Adipocyte (in vitro differentiated cells): ENCODE results near the gene SYNDIG1L.
"Not testable (repeated sequence)": the region's sequence is repeated elsewhere in the genome, so short reads cannot be mapped to it uniquely, and the experiment has no call there.

Source experiments
- DNase-seq: peaks from one replicate; pipeline ENCODE4 v3.0.0-alpha.2; 2015; ENCODE audit warnings: low read depth
- H3K27me3 ChIP-seq: replicated peaks from 2 replicates; pipeline ENCODE4 v1.7.0; 2013; ENCODE audit warnings: mild to moderate bottlenecking, low read length, moderate library complexity; ENCODE audit not compliant: control insufficient read depth, insufficient read depth
- H3K36me3 ChIP-seq: 2 replicates; pipeline ENCODE4 v1.7.0; 2013; ENCODE audit warnings: low read length, mild to moderate bottlenecking, moderate library complexity; ENCODE audit not compliant: control insufficient read depth, insufficient read depth, severe bottlenecking
- H3K4me1 ChIP-seq: 2 replicates; pipeline ENCODE4 v1.7.0; 2013; ENCODE audit warnings: mild to moderate bottlenecking, low read length, moderate library complexity; ENCODE audit not compliant: control insufficient read depth, insufficient read depth
- H3K4me3 ChIP-seq: 2 replicates; pipeline ENCODE4 v1.7.0; 2013; ENCODE audit warnings: mild to moderate bottlenecking, low read length, moderate library complexity
- H3K9ac ChIP-seq: 2 replicates; pipeline ENCODE4 v1.7.0; 2013; ENCODE audit warnings: mild to moderate bottlenecking, low read length, moderate library complexity
- H3K9me3 ChIP-seq: 2 replicates; pipeline ENCODE4 v1.7.0; 2013; ENCODE audit warnings: mild to moderate bottlenecking, low read length, moderate library complexity; ENCODE audit not compliant: control insufficient read depth

The SYNDIG1L gene

DNA sequence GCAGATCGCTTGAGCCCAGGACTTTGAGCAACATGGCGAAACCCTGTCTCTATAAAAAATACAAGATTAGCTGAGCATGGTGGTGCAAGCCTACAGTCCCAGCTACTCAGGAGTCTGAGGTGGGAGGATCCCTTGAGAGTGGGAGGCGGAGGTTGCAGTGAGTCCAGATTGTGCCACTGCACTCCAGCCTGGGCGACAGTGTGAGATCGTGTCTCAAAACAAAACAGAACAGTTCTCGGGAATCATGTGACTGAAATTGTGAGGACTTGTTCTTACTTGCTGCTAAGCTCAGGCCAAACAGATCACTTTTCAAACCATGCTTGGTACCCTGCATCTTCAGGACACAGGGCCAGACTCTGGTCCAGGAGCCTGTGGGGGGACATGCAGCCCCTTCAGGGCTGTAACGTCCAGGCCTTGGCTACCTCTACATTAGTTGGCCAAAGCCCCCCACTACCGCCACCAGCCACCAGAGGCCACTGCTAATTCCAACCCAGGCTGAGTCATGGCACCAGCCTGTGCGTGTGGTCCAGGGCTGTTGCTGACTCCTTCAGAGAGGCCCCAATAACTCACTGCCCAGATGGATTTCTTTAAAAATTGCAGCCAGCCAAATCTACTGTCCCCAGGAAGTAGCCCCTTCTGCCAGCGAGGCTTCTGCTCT is 33.4 kb upstream of the SYNDIG1L start:
- H3K9ac ChIP-seq, result no peak overlapping the region
- peaks cover 5% of the 10 kb centered on the region for H3K4me1 ChIP-seq
- peaks cover 25% of the 10 kb centered on the region for H3K27me3 ChIP-seq
- H3K36me3 ChIP-seq, result no peaks in the 10 kb centered on the region
- DNase-seq, result peak; percentile 79
- H3K9me3 ChIP-seq, result no peaks in the 10 kb centered on the region
- H3K4me3 ChIP-seq, result no peak overlapping the region

GRCh38 chr14:74457565-74457895 is 31.5 kb upstream of the SYNDIG1L start:
- Histone ChIP-seq H3K4me3 (no peak overlapping the region), H3K4me1 (peaks cover 9% of the 10 kb centered on the region), H3K27me3 (peaks cover 11% of the 10 kb centered on the region), H3K9ac (no peak overlapping the region), H3K36me3 (no peaks in the 10 kb centered on the region), H3K9me3 (no peaks in the 10 kb centered on the region)
- no peak for DNase-seq

DNA sequence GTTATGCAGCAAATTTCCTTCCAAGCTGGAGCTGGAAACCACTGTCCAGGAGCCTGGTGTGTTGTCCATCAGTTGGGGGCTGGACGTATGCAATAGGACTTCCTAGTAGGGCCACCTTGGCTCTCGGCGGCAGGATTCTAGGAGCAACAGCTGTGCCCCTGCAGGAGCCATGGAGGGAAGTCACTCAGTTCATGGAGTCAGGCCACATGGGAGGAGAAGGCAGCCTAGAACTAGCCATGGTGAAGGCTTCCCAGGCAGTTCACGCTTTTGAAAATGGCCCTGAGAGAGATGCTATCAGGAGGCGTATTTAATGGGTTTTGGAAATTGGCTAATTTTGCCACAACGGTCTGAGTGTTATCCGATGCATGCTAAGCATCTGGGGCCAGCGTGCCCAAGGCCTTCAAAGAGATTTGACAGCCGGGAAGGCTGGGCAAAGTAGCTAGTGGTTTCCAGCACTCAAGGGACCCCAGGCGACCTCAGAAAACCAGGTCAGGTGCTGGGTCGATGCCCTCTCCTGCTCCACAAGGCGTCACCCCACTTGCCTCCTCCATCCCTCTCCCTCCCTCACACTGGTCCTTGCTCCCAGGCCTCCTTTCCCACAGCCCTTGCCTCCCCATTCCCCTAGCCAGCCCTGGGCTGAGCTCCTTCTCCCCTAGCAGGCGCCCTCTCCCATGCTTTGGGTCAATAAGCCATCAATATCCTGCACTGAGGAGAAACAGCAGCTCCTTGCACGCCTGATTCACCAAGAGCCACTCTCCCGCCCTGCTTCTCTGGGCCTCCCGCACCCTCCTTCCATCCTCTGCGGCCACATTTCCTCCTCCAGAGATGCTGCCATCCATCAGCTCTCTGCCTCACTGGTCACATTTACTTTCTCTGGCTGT is 30.9 kb upstream of the SYNDIG1L start:
- no peak overlapping the region for H3K4me3 ChIP-seq
- H3K27me3 ChIP-seq, result peaks cover 11% of the 10 kb centered on the region
- no peak for DNase-seq
- H3K36me3 ChIP-seq, result no peaks in the 10 kb centered on the region
- H3K4me1 ChIP-seq, result peaks cover 14% of the 10 kb centered on the region
- H3K9me3 ChIP-seq, result no peaks in the 10 kb centered on the region
- H3K9ac ChIP-seq, result no peak overlapping the region

DNA sequence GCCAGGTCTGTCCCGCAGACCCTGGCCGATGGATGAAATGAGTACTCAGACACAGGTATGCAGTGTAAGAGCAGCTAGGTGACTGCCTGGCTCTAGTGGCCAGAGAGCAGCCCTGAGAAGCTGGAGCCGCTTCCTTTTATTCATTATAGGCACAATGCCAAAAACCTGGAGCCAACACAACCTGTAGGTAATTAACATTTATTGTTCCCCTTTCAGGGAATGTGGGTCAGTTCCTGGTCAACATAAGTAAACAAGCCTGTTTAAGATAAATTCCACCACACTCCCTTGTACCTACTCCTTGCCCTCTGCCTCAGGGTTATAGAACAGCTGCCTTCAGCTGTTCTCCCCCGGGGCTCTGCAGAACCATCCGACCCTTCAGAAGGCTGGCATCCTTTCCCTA is 28.4 kb upstream of the SYNDIG1L start:
- not testable (repeated sequence) for H3K4me3 ChIP-seq, H3K36me3 ChIP-seq, H3K9ac ChIP-seq, H3K9me3 ChIP-seq, H3K4me1 ChIP-seq, DNase-seq
- peaks cover 11% of the 10 kb centered on the region for H3K27me3 ChIP-seq

DNA sequence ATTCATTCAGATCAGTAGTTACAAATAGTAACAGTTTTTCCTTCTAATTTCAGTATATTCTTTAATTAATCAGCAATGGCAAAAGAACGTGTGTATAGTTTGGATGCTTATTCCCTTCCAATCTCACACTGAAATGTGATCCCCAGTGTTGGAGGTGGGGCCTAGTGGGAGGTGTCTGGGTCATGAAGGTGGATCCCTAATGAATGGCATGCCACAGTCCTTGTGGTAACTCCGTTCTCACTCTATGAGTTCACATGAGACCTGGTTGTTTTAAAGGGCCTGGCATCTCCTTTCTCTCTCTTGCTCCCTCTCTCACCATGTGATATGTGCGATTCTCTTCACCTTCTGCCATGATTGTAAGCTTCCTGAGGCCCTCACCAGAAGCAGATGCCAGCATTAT is 18.9 kb upstream of the SYNDIG1L start:
- H3K9ac ChIP-seq, result no peak overlapping the region
- H3K27me3 ChIP-seq, result peaks cover 16% of the 10 kb centered on the region
- DNase-seq, result no peak
- peaks cover 8% of the 10 kb centered on the region for H3K9me3 ChIP-seq
- no peak overlapping the region for H3K4me3 ChIP-seq
- no peaks in the 10 kb centered on the region for H3K4me1 ChIP-seq
- no peaks in the 10 kb centered on the region for H3K36me3 ChIP-seq

- H3K9ac ChIP-seq, result no peak overlapping the region
- H3K4me1 ChIP-seq, result peaks cover 3% of the 10 kb centered on the region
- peaks cover 16% of the 10 kb centered on the region for H3K27me3 ChIP-seq
- H3K4me3 ChIP-seq, result no peak overlapping the region
- H3K9me3 ChIP-seq, result no peaks in the 10 kb centered on the region
- no peak for DNase-seq
- H3K36me3 ChIP-seq, result no peaks in the 10 kb centered on the region
Measured at GRCh38 chr14:74442757-74443156, 16.7 kb upstream of the SYNDIG1L start.

GRCh38 chr14:74441113-74441512 is 15.1 kb upstream of the SYNDIG1L start:
- no peak overlapping the region for H3K4me3 ChIP-seq
- H3K9me3 ChIP-seq, result no peaks in the 10 kb centered on the region
- H3K36me3 ChIP-seq, result no peaks in the 10 kb centered on the region
- no peak overlapping the region for H3K9ac ChIP-seq
- DNase-seq, result no peak
- H3K4me1 ChIP-seq, result peaks cover 3% of the 10 kb centered on the region
- peaks cover 21% of the 10 kb centered on the region for H3K27me3 ChIP-seq

DNA sequence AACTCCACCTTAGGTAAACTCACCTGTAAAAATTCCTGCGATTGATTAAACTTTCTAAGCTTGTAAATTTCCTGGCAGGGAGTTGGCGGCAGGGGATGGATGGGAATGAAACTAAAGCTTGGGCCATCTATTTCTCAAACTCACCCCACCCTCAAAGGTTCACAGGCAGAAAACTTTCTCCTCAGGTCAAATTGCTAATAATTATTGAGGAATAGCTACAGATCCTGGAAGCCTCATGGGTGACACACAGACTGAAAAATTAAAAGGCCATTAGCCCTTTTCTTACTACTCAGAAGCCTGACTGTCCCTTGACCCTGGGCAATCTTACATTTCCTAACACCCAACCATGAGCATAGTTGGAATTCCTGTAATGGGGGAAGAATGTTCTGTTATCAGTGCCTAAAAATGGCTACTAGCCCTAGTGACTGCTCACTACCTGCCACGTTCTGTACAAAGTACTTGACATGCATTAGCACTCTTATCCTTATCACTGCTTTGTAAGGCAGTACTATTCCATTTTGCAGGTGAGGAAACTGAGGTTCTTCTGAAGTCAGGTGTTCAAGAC is 12.4 kb upstream of the SYNDIG1L start:
- Histone ChIP-seq H3K27me3 (peaks cover 34% of the 10 kb centered on the region), H3K4me1 (peaks cover 3% of the 10 kb centered on the region), H3K36me3 (no peaks in the 10 kb centered on the region), H3K9me3 (no peaks in the 10 kb centered on the region), H3K9ac (no peak overlapping the region), H3K4me3 (no peak overlapping the region)
- DNase-seq, result no peak

DNA sequence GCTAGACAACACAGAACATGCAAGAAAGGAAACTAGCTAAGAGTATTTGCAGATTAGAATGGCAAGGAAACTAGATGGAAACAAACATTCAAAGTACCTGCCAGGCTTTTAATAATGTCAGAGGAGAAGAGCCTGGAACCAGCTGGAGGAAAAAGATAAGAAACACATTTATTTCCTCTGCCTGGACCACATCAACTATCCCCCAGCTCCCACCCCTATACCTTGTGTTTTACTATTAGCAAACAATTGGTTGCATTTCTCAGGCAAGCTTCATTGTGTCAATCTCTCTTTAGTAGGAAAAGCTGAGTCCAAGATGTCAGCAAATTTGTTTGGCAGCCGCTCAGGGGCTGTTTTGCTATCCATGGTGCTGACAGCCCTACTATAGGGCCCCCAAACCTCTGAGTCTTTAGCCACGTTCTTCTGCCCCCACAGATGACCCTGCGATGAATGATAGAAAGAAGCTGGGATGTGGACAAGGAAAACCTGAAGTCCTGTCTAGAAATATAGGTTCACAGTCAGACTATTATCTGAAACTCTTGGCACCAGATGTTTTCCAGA is 11.6 kb upstream of the SYNDIG1L start:
- DNase-seq, result peak; percentile 8
- Histone ChIP-seq H3K4me3 (no peak overlapping the region), H3K9me3 (no peaks in the 10 kb centered on the region), H3K4me1 (peaks cover 3% of the 10 kb centered on the region), H3K9ac (no peak overlapping the region), H3K27me3 (peaks cover 29% of the 10 kb centered on the region), H3K36me3 (no peaks in the 10 kb centered on the region)

- peaks cover 3% of the 10 kb centered on the region for H3K4me1 ChIP-seq
- no peaks in the 10 kb centered on the region for H3K9me3 ChIP-seq
- no peak overlapping the region for H3K9ac ChIP-seq
- peaks cover 40% of the 10 kb centered on the region for H3K27me3 ChIP-seq
- no peak for DNase-seq
- H3K4me3 ChIP-seq, result no peak overlapping the region
- H3K36me3 ChIP-seq, result no peaks in the 10 kb centered on the region
Measured at GRCh38 chr14:74434294-74434693, 8.3 kb upstream of the SYNDIG1L start.

DNA sequence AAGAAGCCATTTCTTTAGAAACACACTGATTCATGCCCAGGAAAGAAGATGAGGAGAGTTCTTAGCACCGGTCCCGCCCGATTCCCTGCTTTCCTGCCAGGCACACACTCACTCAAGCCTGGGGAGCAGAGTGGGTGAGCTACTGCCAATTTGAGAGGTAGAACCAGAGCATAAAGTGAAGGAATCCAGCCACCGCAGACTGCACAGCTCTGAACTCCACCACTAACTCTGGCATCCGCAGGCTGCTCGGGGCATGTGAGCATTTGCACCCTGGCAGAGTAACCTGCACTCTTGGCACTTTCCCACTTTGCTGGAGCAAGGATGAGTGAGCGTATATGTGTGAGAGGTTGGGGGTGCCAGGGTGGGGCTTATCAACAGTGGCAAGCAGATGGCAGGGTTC is 4.0 kb upstream of the SYNDIG1L start:
- H3K9ac ChIP-seq, result no peak overlapping the region
- no peaks in the 10 kb centered on the region for H3K4me1 ChIP-seq
- no peak for DNase-seq
- no peak overlapping the region for H3K4me3 ChIP-seq
- H3K36me3 ChIP-seq, result no peaks in the 10 kb centered on the region
- peaks cover 56% of the 10 kb centered on the region for H3K27me3 ChIP-seq
- H3K9me3 ChIP-seq, result no peaks in the 10 kb centered on the region
